GM18502 (cell line): Measurements from ENCODE around the gene NEURL1B.

Source experiments
- ATAC-seq: cut with Tn5 transposase; IDR thresholded peaks from one replicate; pipeline ENCODE4 v1.9.1; 2021; ENCODE audit warnings: mild to moderate bottlenecking; ENCODE audit not compliant: unreplicated experiment, poor library complexity

The NEURL1B gene

DNA sequence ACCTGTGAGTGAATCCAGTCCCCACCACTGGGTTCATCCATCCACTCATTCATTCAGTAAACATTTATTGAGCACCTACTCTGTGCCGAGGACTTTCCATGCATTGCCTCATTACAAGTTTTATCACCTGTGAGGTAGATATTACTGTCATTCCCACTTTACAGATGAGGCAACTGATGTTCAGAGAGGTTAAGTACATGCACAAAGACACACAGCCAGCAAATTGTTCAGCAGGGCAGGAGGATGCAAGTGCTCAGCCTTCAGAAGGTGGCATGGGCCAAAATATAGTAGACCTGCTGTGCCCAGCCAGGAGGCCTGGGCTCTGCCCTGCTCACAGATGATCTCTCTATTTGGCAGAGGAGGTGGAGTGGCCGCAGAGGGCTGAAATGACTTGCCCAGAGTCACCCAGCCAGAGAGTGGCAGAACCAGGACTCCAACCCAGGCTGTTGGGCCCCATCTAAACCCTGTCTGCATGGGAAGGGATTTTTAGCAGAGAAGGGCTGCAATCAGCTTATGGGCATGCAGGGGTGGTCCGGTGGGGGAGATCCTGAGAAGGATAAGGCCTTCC lies 7.6 kb upstream of the NEURL1B start:
- no peak for ATAC-seq

DNA sequence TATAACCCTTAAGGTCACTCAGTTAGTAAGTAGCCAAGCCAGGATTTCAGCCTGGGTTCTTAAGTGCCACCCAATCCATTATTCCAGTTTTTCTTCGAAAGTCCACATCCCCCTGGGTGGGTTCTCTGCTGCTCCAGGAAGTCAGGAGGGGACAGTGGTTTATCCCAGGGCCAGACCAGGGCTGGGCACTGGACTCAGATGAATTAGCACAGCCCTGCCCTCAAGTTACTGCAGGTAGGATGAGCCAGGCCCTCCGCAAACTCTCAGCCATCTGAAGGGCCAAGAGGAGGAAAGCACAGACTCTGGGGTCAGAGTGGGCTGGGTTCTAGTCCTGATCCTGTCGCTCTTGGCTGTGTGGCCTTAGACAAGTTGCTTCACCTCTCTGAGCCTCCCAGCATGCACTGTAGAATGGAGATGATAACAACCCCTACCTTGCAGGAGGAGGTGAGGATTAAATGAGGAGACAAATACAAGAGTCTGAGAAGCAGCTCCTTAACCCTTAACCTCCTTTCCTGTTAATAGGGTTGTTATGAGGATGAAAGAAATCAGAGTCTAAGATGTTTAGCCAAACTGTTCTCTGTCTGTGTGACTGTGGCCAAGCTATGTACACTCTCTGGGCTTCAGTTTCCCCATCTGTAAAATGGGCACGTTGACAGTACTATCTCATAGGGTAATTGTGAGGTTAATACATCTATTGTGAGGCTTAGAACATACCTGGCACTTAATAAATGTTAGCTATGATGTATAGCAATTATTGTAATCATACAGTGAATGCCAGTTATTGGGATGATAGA lies 6.8 kb upstream of the NEURL1B start:
- no peak for ATAC-seq

DNA sequence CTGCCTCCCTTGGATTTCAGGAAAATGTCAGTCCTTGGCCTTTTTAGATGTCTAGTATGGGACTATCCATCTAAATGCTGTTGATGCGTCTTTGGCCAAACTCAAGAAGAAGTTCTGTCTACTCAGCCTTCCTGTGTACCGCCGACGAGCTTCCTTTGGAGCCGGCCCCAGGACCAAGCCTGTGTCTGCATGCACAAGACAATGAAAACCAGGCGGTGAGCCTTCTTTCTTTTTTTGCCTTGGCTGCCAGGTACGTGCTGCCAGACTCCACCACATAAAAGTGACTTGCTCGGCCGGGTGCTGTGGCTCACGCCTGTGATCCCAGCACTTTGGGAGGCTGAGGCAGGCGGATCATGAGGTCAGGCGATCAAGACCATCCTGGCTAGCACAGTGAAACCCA lies 6.0 kb upstream of the NEURL1B start:
- ATAC-seq = no peak

DNA sequence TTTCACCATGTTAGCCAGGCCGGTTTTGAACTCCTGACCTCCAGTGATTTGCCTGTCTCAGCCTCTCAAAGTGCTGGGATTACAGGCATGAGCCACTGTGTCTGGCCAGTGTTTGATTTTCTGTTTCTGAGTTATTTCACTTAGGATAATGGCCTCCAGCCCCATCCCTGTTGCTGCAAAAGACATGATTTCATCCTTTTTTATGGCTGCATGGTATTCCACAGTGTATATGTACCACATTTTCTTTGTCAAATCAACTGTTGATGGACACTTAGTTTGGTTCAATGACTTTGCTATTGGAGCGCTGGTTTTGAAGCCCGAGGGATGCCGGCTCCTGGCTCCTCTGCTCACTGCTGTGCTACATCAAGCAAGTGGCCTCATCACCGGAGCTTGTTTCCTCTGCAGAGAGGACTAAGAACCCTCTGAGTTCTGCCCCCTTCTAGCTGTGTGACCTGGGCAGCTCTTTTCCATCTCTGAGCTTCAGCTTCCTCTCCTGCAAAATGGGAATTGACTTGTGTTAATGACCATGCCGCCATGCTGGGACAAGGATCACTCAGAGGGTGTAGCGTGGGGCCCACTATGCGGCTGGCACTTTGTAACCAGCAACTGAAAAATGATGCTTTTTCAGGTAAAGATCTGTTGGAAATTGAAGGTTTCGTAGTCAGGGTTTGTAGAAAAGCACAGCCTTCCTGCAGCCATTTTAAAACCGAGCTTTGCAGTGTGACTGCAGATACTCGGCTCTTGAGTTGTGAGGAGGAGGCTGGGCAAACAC lies 4.6 kb upstream of the NEURL1B start:
- no peak for ATAC-seq

DNA sequence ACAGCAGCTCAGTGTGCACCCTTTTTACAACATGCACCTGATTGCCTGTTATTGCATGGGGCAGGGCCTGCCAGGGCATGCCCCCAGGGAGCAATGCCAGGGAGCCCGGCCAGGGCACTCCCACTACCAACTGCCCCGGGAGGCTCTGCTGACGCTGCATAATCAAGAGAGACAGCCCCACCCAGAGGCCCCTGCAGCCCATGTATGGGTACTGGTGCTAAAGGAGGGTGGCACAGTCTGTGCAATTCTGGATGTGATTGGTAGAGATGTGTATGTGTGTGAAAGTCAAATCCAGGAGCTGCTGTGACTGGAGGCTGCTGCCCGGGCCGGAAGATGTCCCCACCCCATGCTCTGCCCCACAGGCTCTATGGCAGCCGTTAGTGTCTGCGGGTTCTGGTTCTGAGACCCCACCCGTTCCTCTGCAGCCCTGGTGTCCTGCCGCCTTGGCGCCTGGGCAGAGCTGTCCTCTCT lies 3.9 kb upstream of the NEURL1B start:
- no peak for ATAC-seq

DNA sequence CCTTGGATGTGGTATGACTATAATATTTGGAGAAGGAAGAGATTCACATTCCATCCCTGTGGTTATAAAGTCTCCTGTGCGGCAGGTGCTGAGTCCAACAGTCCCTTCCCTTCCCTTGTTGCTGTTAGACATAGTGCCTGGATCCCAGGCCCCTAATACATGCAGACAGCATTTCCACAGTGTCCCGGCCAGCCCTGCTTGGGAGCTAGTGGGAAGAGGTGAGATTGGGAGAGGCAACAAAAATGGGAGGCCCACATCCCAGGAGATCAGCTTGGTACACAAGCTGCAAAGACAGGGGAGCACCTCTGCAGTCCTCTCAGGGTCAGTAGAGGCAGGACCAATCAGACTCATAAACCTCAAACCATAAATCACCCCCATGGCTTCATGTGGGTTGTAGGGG lies 3.3 kb upstream of the NEURL1B start:
- no peak for ATAC-seq

DNA sequence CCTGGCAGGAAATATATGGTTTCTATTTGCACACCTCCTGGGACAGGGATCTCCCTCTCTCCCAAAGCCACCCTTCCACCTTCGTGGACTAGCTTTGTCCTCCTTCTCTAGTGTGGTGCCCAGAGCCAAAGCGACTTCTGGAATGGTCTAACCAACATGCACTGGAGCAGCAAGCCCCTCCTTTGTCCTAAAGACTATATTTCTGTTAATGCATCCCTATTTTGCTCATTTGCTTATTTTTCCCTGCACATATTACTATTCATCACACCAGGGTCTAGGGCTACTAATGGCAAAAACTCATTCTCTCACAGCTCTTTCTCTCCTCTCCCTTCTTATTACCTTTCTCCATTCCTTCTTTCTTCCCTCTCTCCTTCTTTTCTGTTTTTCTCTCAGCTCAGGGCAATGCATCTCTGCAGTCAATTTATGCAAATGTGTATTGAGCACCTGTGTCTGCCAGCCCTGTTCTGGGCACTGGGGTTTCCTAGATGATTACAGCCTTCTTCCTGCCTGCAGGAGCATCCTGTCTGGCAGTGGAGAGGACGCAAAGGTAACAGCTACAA lies 2.8 kb upstream of the NEURL1B start:
- no peak for ATAC-seq

DNA sequence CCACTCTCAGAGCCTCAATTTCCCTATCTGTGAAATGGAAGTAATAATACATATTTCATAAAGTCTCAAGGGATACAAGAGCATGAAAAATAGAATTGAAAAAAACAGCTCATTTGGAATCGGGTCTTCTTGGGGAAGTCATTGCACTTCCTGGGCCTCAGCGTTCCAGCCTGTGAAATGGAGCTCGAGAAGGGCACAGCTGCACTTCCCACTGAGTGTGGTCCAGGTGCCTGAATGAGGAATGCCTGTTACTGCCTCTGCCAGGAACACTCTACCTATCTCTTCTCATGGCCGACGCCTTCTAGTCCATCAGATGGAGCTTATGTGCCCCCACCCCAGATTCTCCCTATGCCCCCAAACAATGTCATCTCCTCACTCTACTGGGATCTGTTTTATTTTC lies 924 bp upstream of the NEURL1B start:
- no peak for ATAC-seq

DNA sequence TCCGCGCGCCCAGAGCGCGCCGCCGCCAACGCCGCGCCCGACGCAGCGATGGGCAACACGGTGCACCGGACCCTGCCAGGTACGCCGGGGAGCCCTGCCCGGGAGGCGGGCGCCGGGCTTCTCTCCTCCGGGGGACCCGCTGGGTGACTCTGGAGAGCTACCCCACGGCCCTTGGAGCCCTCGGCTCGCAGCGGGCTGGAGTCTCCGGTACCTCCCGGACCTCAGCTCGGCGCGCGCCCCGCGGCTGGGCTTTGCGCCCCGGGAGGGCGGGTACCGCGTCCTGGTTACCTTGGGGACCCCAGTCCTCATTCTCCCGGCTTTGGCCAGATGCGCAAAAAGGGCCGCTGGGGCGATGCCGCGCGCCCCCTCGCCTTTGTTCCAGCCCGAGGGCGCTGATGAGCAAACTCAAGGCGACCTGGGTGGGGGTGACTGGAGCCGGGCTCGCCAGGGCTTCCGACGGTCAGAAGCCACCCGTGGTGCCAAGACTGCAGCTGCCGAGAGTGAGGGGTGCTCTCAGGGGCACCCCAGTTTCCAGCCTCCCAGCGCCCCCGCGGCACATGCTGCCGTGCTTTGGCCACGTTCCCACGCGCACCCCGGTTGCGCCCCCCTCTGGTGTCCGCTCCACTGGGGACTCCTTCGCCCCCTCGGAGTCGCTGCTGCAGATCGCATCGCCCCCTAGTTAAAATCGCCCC lies 442 bp downstream of the NEURL1B start:
- ATAC-seq = no peak

DNA sequence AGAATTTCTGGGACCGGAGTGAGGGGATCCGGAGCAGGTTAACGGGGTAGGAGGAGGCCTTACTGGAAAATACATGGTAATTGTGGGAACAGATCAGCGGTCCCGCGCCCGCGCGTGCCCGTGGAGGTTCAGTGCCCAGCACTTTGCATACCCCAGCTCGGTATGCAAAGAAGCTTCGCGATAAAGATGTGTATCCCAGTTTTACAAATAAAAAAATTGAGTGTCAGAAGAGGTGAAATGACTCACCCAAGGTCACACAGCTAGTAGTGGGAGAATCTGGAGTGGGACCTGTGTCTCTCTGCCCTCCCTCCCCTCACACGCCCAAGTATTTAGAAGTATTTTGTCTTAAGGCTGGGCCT lies 967 bp downstream of the NEURL1B start:
- no peak for ATAC-seq

DNA sequence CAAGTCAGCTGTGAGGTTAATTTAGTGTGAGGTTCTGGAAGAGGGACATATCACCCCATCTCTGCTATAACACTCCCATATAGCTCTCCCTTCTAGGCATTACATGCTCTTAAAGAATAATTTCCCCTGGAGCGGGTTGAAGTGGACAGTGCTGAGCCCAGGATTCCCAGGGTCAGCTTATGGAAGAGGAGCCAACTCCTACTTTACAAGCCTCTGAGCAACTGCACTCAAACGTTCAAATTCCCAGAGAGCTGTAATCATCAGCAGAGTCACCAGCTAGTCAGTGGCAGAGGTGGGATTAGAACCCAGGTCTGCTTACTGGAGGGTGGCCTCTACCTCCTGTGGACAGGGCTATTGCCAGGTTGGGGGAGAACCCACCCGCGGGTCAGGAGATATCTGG lies 1.4 kb downstream of the NEURL1B start:
- ATAC-seq = no peak

DNA sequence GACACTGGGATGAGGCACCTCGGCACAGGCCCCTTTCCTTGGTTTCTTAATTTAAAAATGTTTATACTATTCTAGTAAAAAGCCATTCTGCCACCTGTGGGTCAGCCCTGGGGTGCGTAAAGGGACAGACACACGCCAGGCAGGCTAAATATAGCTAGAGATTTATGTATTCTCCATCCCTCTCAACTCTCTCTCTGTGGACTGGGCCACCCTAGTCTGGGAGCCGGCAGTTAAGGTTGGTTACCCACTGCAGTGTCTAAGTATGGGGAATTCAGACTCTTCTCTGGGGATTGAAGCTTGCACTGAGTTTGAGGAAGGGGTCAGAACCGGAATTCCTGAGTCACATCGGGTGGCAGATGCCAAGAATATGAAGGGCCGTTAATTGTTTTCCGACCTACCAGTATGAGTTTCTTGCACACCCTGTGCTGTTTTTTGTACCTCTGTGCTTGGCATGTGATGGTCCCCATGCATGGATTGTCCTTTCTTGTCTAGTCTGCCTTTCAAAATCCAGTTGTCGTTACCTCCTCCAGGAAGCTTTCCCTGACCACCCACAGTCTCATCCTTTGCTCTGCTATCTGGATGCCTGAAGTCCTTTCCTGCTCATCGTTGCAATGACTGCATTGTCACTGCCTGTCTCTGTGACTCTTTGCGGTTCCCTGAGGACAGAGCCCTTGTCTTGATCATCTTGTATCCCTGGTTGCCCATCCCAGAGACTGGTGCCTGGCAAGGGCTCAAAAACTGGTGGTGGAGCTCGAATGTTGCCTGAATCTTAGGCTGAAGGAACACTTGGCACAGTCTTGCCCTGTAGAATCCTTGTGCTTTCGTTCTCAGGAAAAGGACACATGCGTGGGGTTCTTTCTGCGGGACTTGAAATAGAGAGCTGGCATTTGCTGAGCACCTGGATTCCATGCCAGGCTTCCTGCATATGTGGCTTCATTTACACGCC lies 2.1 kb downstream of the NEURL1B start:
- no peak for ATAC-seq

DNA sequence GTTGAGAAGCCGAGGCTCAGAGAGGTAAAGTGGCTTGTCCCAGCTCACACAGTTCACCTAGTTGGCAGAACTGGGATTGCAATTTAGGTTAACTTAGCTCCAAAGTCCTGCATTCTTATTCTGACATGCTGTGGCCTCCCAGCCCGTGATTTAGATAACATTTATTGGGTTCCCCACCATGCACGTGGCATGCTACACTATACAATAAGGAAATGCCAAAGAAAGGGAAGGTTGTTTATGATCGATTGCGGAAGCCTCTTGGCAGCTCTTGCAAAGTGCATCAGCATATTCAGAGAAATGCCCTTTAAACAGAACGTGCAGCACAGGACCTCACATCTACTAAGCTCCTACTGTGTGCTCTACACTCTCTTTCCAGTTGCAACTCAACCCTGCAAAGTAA lies 3.2 kb downstream of the NEURL1B start:
- ATAC-seq = no peak

DNA sequence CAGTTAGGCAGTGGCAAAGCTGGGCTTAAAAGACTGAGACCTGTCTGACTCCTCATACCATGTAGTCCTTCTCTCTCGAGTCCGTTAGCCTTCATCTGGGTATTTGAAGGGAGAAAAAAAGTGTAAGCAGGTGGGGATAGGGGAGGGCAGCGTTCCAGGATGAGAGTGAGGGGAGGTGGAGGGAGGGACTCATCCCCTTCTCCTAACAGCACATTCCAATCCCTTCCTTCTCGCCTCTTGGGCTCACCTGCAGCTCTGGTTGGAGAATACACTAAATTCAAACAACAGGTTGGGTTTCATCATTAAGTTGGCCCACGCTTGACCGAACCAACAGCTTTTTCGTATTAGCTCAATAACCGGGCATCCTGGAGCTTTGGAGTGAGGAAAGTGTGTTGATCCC lies 3.6 kb downstream of the NEURL1B start:
- no peak for ATAC-seq

DNA sequence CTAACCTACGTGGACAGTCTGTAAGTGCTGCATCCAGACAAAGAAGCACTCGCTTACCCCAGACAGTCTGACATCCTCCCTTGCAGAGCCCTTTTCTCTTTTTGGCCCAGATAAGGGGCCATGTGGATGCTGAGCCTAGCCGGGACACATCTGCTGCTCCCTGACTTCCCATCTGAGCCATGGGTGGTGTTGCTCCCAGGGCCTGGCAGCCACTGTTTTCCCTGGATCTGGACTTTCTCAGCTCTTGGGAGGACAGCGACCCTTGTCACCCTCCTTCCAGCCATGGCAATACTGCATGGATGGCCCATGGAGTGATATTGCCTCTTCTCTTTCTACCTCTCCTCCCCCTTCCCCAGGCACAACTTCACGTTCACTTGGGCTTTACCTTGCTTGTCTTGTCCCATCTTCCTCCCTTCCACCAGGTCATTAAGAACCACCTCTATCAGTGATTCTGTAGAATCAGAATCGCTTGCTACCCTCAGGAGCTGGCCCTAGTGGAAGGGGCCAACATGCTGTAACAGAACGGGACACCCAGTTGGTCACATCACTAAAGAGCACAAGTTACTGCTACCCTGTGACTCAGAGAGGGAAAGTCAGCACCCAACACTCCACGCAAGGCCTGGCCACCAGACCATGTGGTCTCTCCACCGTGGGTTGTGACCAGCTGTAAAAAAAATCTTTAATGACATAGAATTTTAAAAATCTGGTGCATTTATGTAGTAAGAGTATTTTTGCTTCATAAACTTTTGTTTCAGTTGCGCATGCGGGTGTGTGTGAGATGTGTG lies 4.4 kb downstream of the NEURL1B start:
- no peak for ATAC-seq

DNA sequence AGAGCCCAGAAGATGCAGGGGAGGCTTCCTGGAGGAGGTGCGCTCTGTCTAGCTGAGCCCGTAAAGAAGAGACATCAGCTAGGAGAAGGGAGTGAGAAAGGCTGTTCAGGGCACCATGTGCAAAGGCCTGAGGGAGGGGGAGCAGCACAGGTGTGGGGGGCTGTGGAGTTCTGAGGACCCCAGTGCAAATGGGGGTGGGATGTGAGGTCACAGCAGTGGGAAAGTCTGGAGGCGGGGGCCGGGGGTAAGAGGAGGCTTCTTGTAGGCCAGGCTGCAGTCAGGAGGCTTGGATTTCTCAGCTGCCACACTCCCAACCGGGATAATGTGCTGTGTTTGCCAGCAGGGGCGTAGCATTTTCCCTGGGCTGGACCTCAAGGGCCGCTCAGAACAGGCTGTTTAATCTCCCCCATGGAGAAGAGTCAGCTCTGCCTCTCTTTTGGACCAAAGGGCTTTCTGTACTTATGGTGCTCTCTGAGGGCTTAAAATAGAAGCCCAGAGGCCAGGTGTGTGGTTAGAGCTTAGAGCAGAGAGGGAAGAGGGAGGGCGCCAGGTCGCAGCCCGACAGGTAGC lies 5.7 kb downstream of the NEURL1B start:
- no peak for ATAC-seq

DNA sequence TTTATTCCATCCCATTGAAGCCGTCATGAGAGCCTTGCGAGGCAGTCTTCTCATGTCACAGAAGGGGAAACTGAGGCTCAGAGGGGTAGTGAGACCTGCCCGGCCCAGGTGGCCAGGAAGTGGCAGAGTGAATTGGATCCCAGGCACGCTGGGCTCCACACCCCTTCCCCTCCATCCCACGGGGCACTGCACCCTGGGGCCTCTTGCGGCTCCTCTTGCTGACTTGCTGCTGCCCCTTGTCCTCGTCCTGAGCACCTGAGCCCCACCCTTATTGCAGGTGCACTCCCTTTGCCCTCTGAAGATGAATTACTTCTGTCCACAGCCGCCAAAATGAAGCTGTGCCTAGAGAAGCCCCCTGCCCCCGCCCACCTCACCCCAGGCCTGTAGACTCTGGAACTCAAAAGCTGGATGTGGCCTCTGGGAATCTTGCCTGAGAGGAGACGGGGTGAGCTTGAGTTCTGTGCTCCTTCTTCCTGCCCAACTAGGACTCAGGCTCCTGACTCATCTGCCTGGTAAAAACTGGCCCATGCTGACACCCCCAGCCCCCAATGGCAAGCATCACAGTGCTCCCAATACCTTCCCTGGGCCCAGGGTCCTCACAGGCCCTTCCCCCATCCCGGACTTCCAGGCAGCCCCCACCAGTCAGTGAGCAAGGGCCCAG lies 6.4 kb downstream of the NEURL1B start:
- no peak for ATAC-seq

DNA sequence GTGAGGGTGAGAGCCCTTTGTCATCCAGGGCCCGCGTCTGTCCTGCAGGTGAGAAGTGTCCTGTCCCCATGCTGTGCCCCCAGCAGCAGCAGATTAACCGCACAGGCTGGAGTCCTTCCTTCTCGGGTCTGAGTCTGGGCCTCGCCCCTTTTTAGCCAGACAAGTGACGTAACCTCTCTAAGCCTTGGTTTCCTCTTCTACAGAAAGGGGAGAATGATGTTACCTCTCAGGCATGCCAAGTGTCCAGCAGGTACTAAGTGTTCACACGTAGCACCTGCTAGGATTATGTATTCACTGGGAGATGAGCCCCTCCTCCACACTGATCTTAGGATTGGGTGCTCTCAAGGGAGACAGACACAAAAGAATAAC lies 6.9 kb downstream of the NEURL1B start:
- ATAC-seq = no peak
